GM12878 (cell line): ENCODE results near the gene PRRX2. TPM values are rescaled to one million over a fixed set of nuclear protein-coding genes. Genes with fewer than 3 reads are reported as not detected.

Experiments used
- ATAC-seq: fragments of 200-7000 bp; cut with Tn5 transposase; 3 replicates; pipeline ENCODE4 v1.9.1; 2020; ENCODE audit warnings: mild to moderate bottlenecking, moderate library complexity
- BruUV-seq: library from RNA; stranded (reverse); fragments of 400-500 nt; replicated peaks from 2 replicates; lab custom pipeline; 2021; lab: Mats Ljungman, UMichigan
- CTCF ChIA-PET: fragments of 300-600 bp; sonication (Branson Sonifier 250); formaldehyde crosslinking; extraction: SDS; loops from one replicate; lab custom pipeline; 2021; ENCODE audit warnings: inconsistent platforms; lab: Yijun Ruan, JAX
- POLR2A ChIA-PET: fragments of 350-600 bp; formaldehyde crosslinking; extraction: SDS; loops from one replicate; lab custom pipeline; 2021; ENCODE audit warnings: inconsistent platforms; lab: Charles Lee
- RAD21 ChIA-PET: fragments of 300-600 bp; sonication (Branson Sonifier 250); formaldehyde crosslinking; loops from one replicate; lab custom pipeline; 2023; ENCODE audit warnings: antibody characterized with exemption; ENCODE audit not compliant: unreplicated experiment; lab: Charles Lee
- SMC1A ChIA-PET: fragments of 300-600 bp; sonication (Branson Sonifier 250); formaldehyde crosslinking; loops from one replicate; lab custom pipeline; 2023; ENCODE audit not compliant: unreplicated experiment, uncharacterized antibody; lab: Charles Lee
- DNase-seq: peaks from one replicate; pipeline ENCODE4 v3.0.0-alpha.2; 2011; ENCODE audit warnings: low read depth, low spot score
- FAIRE-seq: peaks from 3 replicates; lab custom pipeline; 2011; peaks lifted over from hg19 to GRCh38; lab: Jason Lieb, UNC
- H2AFZ ChIP-seq: 2 replicates; pipeline ENCODE4 v1.6.0; 2011; ENCODE audit warnings: low read depth, low read length, control low read depth; ENCODE audit not compliant: control insufficient read depth
- H3K27ac ChIP-seq: 2 replicates; pipeline ENCODE4 v1.5.1; 2011; ENCODE audit warnings: control low read depth; ENCODE audit not compliant: control insufficient read depth, insufficient read depth
- H3K27me3 ChIP-seq, 2 experiments: replicated peaks in 1 of 2; 2 replicates each; pipeline versions ENCODE4 v1.6.0 to v1.6.1; 2011; ENCODE audit warnings: low read length in 1 of 2; ENCODE audit not compliant: control insufficient read depth in 2 of 2, insufficient read depth in 2 of 2
- H3K36me3 ChIP-seq, 2 experiments: 2 replicates each; pipeline ENCODE4 v1.5.1; 2011; ENCODE audit warnings: low read length in 1 of 2; ENCODE audit not compliant: control insufficient read depth in 2 of 2, insufficient read depth in 2 of 2
- H3K4me1 ChIP-seq: 2 replicates; pipeline ENCODE4 v1.6.1; 2011; ENCODE audit warnings: mild to moderate bottlenecking, low read length, moderate library complexity, mixed read lengths; ENCODE audit not compliant: control insufficient read depth, insufficient read depth
- H3K4me2 ChIP-seq: 2 replicates; pipeline ENCODE4 v1.6.0; 2011; ENCODE audit warnings: control low read depth; ENCODE audit not compliant: control insufficient read depth, insufficient read depth
- H3K4me3 ChIP-seq: fragments of 200-600 bp; sonication (generic); 2 replicates; pipeline ENCODE4 v1.5.1; 2016
- H3K79me2 ChIP-seq: 2 replicates; pipeline ENCODE4 v1.6.0; 2011; ENCODE audit warnings: low read length; ENCODE audit not compliant: control insufficient read depth, insufficient read depth
- H3K9ac ChIP-seq: 2 replicates; pipeline ENCODE4 v1.8.0; 2011; ENCODE audit warnings: low read length, control low read depth, mixed read lengths; ENCODE audit not compliant: control insufficient read depth, insufficient read depth
- H3K9me3 ChIP-seq: replicated peaks from 3 replicates; pipeline ENCODE4 v1.5.1; 2011; ENCODE audit warnings: mild to moderate bottlenecking, low read length; ENCODE audit not compliant: control insufficient read depth, insufficient read depth
- H4K20me1 ChIP-seq: 2 replicates; pipeline ENCODE4 v1.6.0; 2011; ENCODE audit not compliant: control insufficient read depth, insufficient read depth
- ASH2L ChIP-seq: fragments of 300-600, 200-600 bp; sonication (generic); IDR thresholded peaks from 2 replicates; pipeline ENCODE4 v1.6.1; 2017; ENCODE audit warnings: low read depth, mild to moderate bottlenecking, borderline replicate concordance
- BMI1 ChIP-seq: fragments of 450-650 bp; IDR thresholded peaks from 2 replicates; pipeline ENCODE4 v1.6.1; 2016; ENCODE audit warnings: mild to moderate bottlenecking, moderate library complexity, borderline replicate concordance
- CHD4 ChIP-seq: fragments of 200-600 bp; sonication (generic); IDR thresholded peaks from 2 replicates; pipeline ENCODE4 v1.6.1; 2016; ENCODE audit warnings: mild to moderate bottlenecking
- HDAC6 ChIP-seq: fragments of 200-600 bp; sonication (generic); IDR thresholded peaks from one replicate; pipeline ENCODE4 v1.8.0; 2017; ENCODE audit warnings: antibody characterized with exemption; ENCODE audit not compliant: unreplicated experiment
- HSF1 ChIP-seq: fragments of 150-350 bp; IDR thresholded peaks from 2 replicates; pipeline ENCODE4 v1.6.1; 2014; ENCODE audit warnings: mild to moderate bottlenecking, low read depth, low read length
- NFYA ChIP-seq: IDR thresholded peaks from 2 replicates; pipeline ENCODE4 v1.6.1; 2011; ENCODE audit warnings: low read depth, mild to moderate bottlenecking, low read length, improper control_type of control experiment, borderline replicate concordance
- PML ChIP-seq: IDR thresholded peaks from 2 replicates; pipeline ENCODE4 v1.6.1; 2012; ENCODE audit warnings: low read length, inconsistent platforms
- RELA ChIP-seq: fragments of 450-650 bp; IDR thresholded peaks from 2 replicates; pipeline ENCODE4 v1.8.0; 2014; ENCODE audit warnings: borderline replicate concordance; ENCODE audit not compliant: partially characterized antibody
- SMAD5 ChIP-seq: IDR thresholded peaks from 2 replicates; pipeline ENCODE4 v1.6.1; 2016; ENCODE audit warnings: antibody characterized with exemption, low read depth
- ZBED1 ChIP-seq: IDR thresholded peaks from 2 replicates; pipeline ENCODE4 v1.6.1; 2016; ENCODE audit warnings: borderline replicate concordance
- WGBS: methylation state at CpG from one replicate; pipeline ENCODE4 v1.1.6; 2016; ENCODE audit warnings: low lambda C conversion rate; ENCODE audit not compliant: insufficient replicate concordance, insufficient coverage; ENCODE audit errors: missing lambda C conversion rate; 5-methylcytosine and 5-hydroxymethylcytosine counted together
- in situ Hi-C: fragments of 300-500 bp; cut with MboI; formaldehyde crosslinking; loops from 9 replicates; pipeline ENCODE4 v1.14.3; 2018; ENCODE audit warnings: mixed read lengths
- intact Hi-C: fragments of 100-400 bp; cut with micrococcal nuclease; formaldehyde crosslinking; loops from one replicate; pipeline ENCODE4 v1.14.2; 2022; ENCODE audit not compliant: unreplicated experiment
- polyA plus RNA-seq, 11 experiments: library from polyadenylated mRNA; depleted of rRNA in 4 of 11; unstranded in 6 of 11; stranded (reverse) in 5 of 11; fragments of >200 nt; fragmentation: Nextera tagmentation in 4 of 11; fragmentation: Illumina TruSeq in 1 of 11; extraction: Ambion mirVana in 4 of 11; extraction: Trizol in 1 of 11; gene quantifications; 1 replicate in 1 of 11; 2 replicates in 10 of 11; pipeline versions ENCODE4 v1.2.1 to v1.2.3, GENCODE V29; 2011 to 2016; ENCODE audit warnings: inconsistent platforms in 2 of 11, missing spikeins in 2 of 11, low read depth in 1 of 11
- total RNA-seq, 4 experiments: library from RNA; depleted of rRNA in 3 of 4; stranded (reverse); fragments of >200 nt in 3 of 4; fragmentation: Illumina TruSeq in 1 of 4; extraction: Trizol in 1 of 4; gene quantifications; 2 replicates each; pipeline versions ENCODE4 v1.2.1 to v1.2.3, GENCODE V29; 2013 to 2021
- TF ChIP-seq, protein P1 (sequence below): IDR thresholded peaks from 2 replicates; pipeline ENCODE4 v1.6.1; 2011; ENCODE audit warnings: low read depth, low read length, improper control_type of control experiment, borderline replicate concordance

PRRX2 gene
- total and polyA plus RNA-seq, 10 of the 15 experiments (the other 5 are each of a cell fraction or from before 2014, with no cell fraction given): not detected

DNA sequence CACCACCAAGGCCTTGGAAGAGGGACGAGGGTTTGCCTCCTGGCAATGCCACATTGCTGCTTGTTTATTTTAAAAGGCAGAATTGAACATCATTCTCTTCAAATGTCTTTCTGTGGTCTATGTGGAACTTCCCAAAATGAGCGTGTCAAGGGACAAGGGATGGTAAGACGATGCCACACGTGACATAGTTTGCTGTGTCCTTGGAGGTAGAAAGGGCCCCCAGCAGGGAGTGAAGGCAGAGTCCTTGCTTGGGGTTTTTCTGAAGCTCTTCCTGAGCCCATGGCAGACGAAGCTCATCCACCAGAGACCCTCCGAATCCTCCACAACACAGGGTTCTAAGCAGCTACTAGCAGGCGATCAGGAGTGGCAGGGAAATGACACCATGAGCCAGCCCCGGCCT, 28.3 kb downstream of the PRRX2 start:
- in situ Hi-C loops: no loop called here
- WGBS: 10% methylated on average over 8 of the region's 8 CpGs

More for the DNA sequence above, 28.3 kb downstream of the PRRX2 start:
- Histone ChIP-seq H2AFZ (no peak overlapping the region), H3K4me1 (no peaks in the 10 kb centered on the region), H4K20me1 (no peaks in the 10 kb centered on the region), H3K4me3 (no peak overlapping the region), H3K9me3 (no peaks in the 10 kb centered on the region), H3K9ac (no peak overlapping the region), H3K27me3 (peaks cover 0 to 9% of the 10 kb centered on the region in 2 experiments), H3K79me2 (no peaks in the 10 kb centered on the region), H3K4me2 (no peak overlapping the region), H3K27ac (no peak overlapping the region), H3K36me3 (no peaks in the 10 kb centered on the region)
- POLR2A ChIA-PET: no interaction called here
- DNase-seq (no peak), ATAC-seq (no peak), FAIRE-seq (no peak)
- CTCF ChIA-PET: no interaction called here
- no TSS peak for BruUV-seq
- RAD21 ChIA-PET: no interaction called here
- intact Hi-C loops: no loop called here
- TF ChIP-seq RELA: no peak
- no peak for TF ChIP-seq PML
- TF ChIP-seq HSF1: no peak
- no peak for TF ChIP-seq NFYA
- TF ChIP-seq CHD4: no peak
- no peak for TF ChIP-seq ASH2L
- no peak for TF ChIP-seq HDAC6
- no peak for TF ChIP-seq ZBED1
- TF ChIP-seq BMI1: no peak
- TF ChIP-seq SMAD5: no peak
- TF ChIP-seq, protein P1, sequence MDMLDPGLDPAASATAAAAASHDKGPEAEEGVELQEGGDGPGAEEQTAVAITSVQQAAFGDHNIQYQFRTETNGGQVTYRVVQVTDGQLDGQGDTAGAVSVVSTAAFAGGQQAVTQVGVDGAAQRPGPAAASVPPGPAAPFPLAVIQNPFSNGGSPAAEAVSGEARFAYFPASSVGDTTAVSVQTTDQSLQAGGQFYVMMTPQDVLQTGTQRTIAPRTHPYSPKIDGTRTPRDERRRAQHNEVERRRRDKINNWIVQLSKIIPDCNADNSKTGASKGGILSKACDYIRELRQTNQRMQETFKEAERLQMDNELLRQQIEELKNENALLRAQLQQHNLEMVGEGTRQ: no peak
- SMC1A ChIA-PET: no interaction called here
